GM18511 (cell line): ENCODE measurements around the gene CYP27A1.
"Not testable (repeated sequence)": the region's sequence is repeated elsewhere in the genome, so short reads cannot be mapped to it uniquely, and the experiment has no call there.

Source experiments
- ATAC-seq: cut with Tn5 transposase; IDR thresholded peaks from one replicate; pipeline ENCODE4 v1.9.1; 2021; ENCODE audit warnings: mild to moderate bottlenecking, moderate library complexity; ENCODE audit not compliant: unreplicated experiment

CYP27A1 gene

DNA sequence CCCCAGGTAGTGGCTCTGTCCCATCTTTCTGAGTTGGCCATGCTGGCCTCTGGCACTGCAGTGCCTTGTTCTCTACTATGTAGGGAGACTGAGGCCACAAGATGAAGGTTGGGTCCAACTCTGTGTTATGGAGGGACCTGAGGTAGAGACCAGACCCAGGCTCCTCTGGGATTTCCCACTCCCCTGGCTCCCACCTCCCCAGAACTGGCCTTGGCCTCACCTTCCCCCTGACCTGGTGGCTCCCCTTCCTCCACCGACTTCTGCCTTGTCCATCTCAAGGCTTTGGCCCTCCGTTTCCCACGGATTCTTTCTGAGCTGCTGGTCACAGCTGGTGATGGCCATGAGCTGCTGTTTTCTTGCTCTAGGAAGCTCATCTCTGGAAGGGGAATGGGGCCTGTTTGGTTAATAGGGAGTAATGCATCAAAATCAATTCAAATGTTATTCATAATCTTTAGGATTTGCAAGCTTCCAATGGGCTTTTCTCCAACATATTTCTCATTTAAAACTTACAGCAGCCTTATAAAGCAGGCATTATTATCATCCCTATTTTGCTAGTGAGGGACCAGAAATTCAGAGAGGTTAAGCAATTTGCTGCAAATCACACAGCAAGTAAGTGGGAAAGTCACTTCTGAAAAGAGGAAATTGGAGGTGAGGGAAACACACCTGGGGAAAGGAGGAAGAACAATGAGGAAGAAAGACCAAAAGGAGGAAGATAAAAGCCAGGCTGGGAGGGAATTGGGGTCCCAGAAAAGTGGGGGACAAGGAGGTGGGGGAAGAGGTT is 48.8 kb downstream of the CYP27A1 start:
- no peak for ATAC-seq

DNA sequence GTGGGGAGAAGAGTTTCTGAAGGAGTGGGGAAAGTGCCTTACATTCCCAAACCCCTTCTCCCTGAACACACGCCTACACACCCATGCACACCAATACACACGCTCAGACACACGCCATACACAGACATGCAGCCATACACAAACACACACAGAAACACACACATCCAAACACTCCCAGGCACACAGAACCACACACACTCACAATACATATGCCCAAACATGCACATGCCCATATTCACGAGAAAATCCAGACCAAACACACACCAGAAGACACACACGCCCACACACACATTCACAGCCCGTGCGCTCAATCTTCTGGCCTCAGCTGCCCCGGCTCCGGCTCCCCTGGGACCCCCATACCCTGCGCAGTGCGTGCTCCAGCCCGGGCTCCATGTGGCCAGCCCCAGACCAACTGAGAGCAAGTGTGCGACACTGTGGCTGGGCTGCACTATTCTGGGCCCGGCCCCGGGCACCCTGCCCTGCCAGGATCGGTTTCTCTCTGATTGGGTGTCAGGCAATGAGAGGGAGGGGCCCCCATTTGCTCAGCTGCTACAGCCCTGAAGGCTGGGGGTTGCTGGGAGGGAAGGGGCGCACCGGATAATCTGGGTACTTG is 49.5 kb downstream of the CYP27A1 start, which contains the start of gene PRKAG3:
Gene PRKAG3 (minus strand): TSS at position 426 of the 613 bp plus-strand sequence.
- no peak for ATAC-seq

DNA sequence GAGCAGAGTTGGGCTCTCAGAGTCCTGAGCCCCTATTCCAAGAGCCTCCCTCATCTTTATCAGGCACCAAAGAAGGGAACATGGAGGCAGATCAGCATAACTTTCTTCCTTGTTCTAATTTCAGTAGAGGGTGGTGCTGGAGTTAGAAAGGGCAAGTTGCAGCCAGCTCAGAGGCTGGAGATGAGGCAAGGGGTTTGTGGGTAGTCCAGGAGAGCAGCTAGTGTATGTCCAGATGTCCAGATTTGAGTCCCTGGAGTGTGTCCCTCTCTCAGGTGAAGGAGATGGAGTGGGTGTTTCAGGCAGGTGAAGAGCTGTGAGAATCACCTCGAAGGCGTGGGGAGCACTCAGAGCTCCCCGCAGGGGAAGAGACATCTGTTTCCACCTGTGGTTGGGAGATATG is 50.1 kb downstream of the CYP27A1 start:
- no peak for ATAC-seq

DNA sequence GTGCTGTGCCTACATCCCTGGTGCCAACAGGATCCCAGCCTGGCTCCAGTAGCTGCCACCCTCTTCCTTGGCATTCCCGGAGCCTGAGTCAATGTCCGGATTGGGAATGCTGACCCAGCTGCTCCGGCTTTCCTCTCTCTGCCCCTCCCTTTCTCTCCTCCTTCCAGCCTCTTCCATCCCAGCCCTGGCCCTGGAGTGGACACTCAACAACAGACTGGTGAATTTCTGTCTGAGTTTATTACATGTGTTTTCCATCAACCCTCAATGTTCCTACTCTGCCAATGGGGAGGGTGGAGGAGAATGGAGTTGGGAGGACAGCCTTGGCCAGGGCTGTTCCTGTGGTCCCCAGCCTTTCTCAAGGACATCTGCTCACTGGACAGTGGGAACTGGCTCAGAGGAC is 50.6 kb downstream of the CYP27A1 start:
- no peak for ATAC-seq

DNA sequence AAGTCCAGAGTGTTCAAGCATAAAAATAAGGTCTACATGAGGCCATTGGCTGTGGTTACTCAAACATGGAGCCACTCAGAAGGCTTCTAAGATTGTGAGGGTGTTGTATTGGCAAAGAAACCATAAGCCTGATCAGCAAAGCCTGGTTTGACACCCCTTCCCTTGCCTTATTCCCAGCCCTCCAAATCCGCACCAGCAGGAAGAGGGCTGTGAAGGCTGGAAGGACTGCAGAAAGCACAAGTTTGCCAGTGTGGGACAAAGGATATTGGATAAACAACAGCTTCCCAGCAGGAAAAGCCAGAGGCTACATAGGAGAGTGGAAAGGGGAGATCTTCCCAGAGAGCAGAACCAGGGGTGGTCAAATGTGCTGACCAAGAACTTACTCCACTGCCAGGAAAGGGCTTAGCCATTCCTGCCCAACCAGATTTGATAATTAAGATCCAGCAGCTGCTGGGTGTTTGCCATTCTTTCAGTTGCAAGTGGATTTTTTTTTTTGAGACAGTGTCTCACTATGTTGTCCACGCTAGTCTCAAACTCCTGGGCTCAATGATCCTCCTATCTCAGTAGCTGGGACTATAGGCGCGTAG is 51.2 kb downstream of the CYP27A1 start:
- ATAC-seq, result no peak

DNA sequence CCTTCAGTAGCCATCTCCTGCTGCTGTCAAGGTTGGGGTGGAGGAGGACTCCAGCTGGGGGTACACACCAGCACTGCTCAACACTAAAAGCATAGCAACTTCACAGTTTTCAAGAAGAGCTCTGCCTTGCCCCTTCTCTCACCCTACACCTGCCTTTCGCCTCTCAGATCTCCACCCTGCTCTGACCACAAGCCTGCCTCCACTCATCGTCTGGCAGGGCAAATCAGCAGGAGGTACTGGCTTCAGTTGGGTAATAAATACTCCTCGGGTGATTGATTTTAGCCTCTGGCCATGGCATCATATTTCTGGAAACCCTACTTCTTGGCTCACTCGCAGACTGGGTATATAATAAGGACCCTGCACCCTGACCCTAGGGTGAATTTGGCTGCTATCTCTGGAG is 52.7 kb downstream of the CYP27A1 start:
- ATAC-seq, result no peak

DNA sequence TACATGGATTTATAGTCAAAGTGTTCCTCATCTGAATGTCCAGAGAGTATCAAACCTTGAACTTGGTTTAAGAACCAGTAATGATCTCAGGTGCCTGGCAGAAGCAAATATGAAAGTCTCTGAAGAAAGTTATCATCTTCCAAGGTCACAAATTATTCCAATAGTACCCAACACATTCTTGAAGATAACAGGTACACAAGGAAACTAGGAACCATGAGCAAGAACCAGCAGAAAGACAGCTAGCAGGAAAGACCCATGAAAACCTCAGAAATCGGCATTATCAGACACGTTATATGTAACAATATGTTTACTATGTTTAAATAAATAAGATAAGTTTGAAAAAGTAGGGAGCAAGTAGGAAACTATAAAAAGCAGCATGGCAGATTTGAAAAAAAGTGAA is 55.5 kb downstream of the CYP27A1 start:
- ATAC-seq, result no peak

DNA sequence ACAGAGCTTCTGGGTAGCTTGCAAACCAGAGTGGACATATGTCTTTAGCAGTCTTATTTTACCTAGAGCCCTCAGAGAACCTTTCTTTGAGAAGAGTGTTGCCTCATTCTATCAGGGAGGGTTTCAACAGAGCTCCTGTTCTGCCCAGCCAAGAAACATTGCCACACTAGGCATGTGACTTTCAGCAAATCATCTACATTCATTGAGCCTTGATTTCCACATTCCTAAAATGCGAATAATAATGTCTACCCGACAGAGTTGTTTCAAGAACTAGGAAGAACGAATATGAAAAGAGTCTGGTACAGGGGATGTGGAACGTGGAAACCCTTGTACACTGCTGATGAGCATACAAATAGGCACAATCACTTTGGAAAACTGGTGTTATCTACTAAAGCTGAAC is 57.5 kb downstream of the CYP27A1 start:
- no peak for ATAC-seq

DNA sequence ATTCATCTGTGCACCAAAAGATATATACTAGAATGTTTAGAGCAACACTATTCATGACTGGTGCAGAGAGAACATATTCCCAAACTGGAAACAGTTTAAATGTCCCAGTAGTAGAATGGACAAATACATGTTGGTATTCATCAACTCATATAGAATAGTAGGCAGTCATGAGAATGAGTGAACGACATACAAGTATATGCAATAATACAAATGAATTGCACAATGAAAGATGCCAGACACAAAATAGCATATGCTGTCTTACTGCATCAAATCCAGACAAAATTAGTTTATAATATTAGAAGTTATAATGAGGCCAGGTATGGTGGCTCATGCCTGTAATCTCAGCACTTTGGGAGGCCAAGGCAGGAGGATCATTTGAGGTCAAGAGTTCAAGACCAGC is 57.9 kb downstream of the CYP27A1 start:
- no peak for ATAC-seq

DNA sequence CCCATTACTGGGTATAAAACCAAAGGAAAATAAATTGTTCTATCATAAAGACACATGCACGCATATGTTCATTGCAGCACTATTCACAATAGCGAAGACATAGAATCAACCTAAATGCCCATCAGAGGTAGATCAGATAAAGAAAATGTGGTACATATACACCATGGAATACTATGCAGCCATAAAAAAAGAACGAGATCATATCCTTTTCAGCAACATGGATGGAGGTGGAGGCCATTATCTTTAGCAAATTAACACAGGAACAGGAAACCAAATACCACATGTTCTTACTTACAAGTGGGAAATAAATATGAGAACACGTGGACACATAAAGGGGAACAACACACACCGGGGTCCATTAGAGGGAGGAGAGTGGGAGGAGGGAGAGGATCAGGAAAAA is 62.4 kb downstream of the CYP27A1 start:
- ATAC-seq, result not testable (repeated sequence)

DNA sequence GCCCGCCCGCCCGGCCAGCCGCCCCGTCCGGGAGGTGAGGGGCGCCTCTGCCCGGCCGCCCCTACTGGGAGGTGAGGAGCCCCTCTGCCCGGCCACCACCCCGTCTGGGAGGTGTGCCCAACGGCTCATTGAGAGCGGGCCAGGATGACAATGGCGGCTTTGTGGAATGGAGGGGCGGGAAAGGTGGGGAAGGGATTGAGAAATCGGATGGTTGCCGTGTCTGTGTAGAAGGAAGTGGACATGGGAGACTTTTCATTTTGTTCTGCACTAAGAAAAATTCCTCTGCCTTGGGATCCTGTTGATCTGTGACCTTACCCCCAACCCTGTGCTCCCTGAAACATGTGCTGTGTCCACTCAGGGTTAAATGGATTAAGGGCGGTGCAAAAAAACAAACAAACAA is 65.0 kb downstream of the CYP27A1 start:
- not testable (repeated sequence) for ATAC-seq

DNA sequence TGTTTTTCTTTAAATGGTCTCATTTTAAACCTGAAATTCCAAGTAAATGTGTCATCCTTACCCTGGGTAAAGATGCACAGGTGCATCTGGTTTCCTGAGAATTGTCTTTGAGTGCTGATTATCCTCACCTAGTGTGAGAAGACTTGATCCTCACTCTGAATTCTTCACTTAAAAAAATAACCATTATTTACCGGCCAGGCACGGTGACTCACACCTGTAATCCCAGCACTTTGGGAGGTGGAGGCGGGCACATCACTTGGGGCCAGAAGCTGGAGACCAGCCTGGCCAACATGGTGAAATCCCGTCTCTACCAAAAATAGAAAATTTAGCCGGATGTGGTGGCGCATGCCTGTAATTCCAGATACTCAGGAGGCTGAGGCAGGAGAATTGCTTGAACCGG is 67.8 kb downstream of the CYP27A1 start:
- ATAC-seq, result no peak

DNA sequence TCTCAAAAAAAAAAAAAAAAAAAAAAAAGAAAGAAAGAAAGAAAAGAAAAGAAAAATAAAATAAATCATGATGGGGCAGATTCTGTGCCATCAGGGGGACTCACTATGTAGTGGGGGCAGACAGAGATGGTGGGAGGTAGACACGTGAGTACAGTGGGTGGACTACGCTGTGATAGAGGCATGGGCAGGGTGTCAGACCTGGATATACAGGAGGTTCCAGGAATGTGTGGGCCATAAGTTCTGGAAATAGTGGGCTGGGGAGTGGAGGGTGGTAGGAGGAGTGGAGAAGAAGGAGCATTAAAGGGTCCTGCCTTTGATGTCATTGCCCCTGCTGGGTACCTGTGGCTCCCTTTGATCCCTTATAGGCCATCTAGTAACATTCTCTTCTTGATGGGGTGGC is 68.8 kb downstream of the CYP27A1 start:
- no peak for ATAC-seq

DNA sequence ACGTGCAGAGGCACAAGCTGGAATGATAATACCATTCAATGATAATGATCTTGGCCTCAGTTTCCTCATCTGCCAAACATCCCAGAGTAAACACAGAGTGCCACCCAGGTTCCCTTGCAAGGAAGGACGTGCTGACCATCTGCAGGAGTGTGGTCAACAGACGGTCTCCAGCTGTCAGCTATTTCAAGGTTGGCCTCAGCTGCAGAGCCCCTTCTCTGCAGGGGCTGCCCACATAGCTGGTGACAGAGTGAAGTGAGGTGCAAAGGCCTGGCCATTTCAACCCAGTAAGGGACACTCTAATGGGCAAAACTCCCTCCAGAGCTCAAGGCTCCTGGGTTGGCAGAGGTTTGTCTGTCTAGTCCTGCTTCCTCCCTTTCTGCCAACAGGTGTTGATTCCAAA is 69.3 kb downstream of the CYP27A1 start:
- ATAC-seq, result no peak

DNA sequence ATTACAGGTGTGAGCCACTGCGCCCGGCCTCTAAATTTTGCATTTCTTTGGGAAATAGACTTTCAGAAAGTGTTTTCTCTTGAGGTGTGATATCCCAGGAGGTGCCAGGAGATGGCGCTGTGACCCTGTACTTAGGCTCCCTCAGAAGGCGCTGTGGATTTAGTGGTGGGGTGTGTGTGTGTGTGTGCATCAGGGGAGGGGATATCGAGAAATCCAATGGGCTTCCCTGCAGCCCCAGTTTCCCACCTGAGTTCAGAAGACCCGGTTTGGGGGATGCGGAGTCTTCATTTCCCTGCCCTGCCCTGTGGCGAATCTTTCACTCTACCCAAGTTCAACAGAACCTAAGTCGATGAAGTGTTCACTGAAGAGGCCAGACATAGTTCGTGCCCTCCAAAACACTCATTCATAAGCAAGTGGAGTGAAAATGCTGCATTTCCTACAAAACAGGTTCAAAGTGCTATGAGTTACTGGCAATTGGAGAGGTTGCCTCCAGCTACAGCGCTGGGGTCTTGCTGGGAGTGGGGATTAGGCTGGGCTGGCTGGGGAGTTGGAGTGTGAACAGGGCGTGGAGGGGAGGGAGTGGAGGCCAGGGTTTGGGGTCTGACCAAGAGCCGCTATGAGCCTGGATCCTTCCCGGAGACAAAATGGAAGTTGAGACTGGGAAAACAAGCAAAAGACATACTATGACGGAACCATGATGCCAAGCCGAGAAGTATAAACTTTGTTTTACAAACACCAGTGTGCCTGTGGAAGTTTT is 71.1 kb downstream of the CYP27A1 start:
- no peak for ATAC-seq

DNA sequence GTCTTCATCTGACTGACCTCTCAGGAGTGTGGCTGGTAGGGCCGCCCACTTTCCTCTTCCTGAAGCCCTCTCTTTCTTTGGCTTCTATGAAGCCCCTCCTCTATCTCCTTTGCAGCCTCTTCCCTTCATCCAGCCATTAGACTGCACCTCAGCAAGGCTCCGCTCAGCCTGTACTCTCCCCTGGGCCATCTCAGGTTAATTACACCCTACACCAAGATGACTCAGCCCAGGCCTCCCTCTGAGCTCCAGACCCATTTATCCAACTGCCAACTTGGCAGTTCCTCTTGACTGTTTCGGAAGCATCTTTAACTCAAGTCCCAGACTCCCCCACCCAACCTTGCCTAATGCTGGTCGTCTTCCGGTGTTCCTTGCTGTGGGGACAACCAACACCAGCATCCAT is 71.8 kb downstream of the CYP27A1 start:
- ATAC-seq, result no peak

DNA sequence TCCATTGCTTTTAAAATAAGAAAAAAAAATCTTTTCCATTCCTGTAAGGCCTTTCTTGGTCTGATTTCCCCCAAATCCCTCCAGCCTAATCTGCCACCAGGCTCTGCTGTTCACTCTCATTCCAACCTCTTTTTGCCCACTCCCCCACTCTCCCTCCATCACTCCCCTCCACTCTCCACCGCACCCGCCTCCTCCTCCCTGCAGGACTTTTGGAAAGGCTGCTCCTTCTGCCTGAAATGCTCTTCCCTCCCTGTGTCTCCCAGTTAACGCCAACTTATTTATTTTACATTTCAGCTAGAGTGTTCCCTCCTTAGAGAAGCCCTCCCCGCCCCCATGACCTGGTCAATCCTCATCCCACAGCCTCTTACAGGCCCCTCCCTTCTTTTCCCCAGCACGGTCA is 72.9 kb downstream of the CYP27A1 start:
- no peak for ATAC-seq

DNA sequence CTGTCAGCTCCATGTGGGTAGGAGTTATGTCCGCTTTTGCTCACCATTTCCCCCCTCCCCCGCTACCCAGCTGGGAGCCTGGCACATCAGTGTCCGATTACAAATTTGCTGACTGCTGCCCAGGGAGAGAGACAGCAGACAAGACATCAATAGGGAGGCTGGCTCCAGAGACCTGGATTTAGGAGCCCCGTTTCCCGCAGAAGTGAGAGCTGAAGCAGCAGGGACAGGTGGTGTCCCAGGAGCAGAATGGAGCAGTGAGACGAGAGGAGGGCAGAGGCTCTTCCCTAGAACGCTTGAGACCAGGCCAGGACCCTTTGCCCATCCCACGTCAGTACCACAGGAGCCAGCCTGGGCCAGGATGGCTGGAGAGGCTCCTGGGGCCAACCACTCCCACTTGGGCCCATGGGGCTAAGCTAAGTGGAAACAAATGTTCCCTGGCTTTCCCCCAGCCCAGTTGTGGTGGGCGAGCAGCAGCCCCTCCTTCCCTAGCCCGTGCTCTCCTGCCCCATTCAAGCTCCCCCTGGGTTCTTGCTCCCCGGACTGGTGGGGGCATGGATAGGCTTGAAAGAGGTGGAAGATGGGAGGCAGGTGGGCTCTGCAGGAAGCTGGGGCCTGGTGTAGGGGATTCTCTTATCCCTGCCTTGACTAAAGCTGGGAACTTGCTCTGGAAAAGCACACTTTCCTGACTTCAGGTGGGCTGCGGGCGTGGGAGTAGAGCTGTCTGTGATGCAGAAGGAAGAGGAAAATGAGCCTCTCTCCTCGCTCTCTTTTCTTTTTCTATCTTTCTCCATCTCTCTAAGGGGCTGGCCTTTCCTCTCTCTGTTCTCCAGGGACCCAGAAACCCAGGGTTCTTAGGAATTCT is 73.6 kb downstream of the CYP27A1 start:
- ATAC-seq, result no peak

DNA sequence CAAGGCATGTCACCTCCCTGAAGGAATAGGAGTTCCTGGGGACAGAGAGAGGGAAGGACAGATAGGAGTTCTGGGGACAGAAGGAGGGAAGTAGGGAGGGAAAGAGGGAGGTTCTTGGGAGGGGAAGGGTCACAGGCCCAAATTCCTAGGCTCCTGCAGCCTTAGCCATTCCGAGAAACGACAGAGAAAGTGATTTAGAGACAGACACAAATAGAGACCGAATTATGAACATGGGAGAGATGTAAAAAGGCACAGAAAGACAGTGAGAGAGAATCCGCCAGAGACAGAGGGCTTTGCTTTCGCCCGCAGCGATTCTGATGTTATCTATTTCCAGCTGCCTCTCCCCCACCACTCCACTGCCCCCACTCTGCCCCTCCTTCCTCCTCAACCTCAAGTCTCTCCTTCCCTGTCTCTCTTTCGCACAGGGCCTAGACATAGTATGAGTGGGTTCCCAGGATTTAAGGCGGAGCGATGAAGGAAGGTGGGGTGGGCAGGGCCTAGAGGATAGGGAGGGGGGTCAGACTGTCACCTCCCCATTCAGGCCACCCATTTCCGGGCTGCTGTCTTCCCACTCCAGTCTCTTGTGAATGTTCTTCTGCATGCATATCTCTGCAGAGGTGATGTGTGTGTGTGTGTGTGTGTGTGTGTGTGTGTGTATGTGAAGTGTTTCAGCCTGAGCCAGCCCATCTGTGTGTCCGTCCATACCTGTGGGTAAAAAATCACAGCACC is 74.4 kb downstream of the CYP27A1 start:
- ATAC-seq, result no peak

DNA sequence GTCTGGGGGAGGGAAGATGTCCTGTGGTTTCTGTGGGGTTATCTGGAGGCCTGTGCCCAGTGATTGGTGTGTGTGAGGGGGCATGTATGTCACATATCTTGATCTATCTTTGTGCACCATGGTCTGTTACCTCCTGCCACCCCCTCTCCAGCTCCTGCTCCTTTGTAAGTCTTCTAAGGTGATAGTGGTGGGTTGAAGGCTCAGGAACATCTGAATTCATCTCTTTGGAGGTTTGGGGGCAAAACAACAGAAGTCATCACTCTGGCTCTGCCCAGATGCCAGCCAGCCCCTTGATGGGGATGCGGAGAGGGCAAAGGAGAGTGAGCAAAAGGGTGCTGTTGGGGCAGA is 74.9 kb downstream of the CYP27A1 start:
- no peak for ATAC-seq
